Type B pancreatic cell (in vitro differentiated cells): ENCODE results near the gene PRG2. TPM values are rescaled to one million over a fixed set of nuclear protein-coding genes. Genes with fewer than 3 reads are reported as not detected.
A peak's percentile ranks its signal among the peaks of the same experiment; 100 is the strongest.
"Not testable (repeated sequence)": the region's sequence is repeated elsewhere in the genome, so short reads cannot be mapped to it uniquely, and the experiment has no call there.

Source experiments
- DNase-seq: peaks from one replicate; pipeline ENCODE4 v3.0.0; 2021; ENCODE audit warnings: mixed read lengths; ENCODE audit not compliant: unreplicated experiment; ENCODE audit errors: extremely low spot score
- H3K27ac Mint-ChIP-seq: 2 replicates; pipeline ENCODE4 v1.8.0; 2021; ENCODE audit warnings: mild to moderate bottlenecking, mixed read lengths
- H3K27me3 Mint-ChIP-seq: 2 replicates; pipeline ENCODE4 v1.8.0; 2021; ENCODE audit warnings: mixed read lengths
- H3K36me3 Mint-ChIP-seq: 2 replicates; pipeline ENCODE4 v1.8.0; 2021; ENCODE audit warnings: mixed read lengths
- H3K4me1 Mint-ChIP-seq: one replicate; pipeline ENCODE4 v1.8.0; 2021; ENCODE audit warnings: mixed read lengths; ENCODE audit not compliant: unreplicated experiment
- H3K4me3 Mint-ChIP-seq: 2 replicates; pipeline ENCODE4 v1.8.0; 2021; ENCODE audit warnings: mild to moderate bottlenecking, mixed read lengths
- H3K9me3 Mint-ChIP-seq: 2 replicates; pipeline ENCODE4 v1.8.0; 2021; ENCODE audit warnings: mixed read lengths
- CTCF ChIP-seq: fragments of 200-600 bp; sonication (generic); conservative IDR thresholded peaks from 2 replicates; pipeline ENCODE4 v1.5.0; 2021; ENCODE audit warnings: antibody characterized with exemption, mild to moderate bottlenecking
- total RNA-seq: library from RNA; stranded (reverse); gene quantifications from 2 replicates; pipeline ENCODE4 v1.2.1, GENCODE V29; 2021; ENCODE audit warnings: low replicate concordance

Gene PRG2
- total RNA-seq, 1 donor from 2014 or later: not detected

- TF ChIP-seq CTCF: peak; percentile 18
- Mint-ChIP-seq H3K27me3 (peaks cover 3% of the 10 kb centered on the region), H3K4me3 (peak overlapping the region; percentile 39), H3K27ac (peak overlapping the region; percentile 82), H3K9me3 (no peaks in the 10 kb centered on the region), H3K4me1 (peaks cover 48% of the 10 kb centered on the region), H3K36me3 (no peaks in the 10 kb centered on the region)
- DNase-seq: no peak
These were observed 50.3 kb downstream of the PRG2 start for GRCh38 chr11:57340039-57340615.

GRCh38 chr11:57339328-57339727 is 51.1 kb downstream of the PRG2 start:
- peaks cover 2% of the 10 kb centered on the region for H3K36me3 Mint-ChIP-seq
- no peak for TF ChIP-seq CTCF
- H3K9me3 Mint-ChIP-seq: no peaks in the 10 kb centered on the region
- peak overlapping the region; percentile 27 for H3K4me3 Mint-ChIP-seq
- peaks cover 3% of the 10 kb centered on the region for H3K27me3 Mint-ChIP-seq
- H3K4me1 Mint-ChIP-seq: peaks cover 56% of the 10 kb centered on the region
- DNase-seq: no peak
- H3K27ac Mint-ChIP-seq: peak overlapping the region; percentile 82

- no peak for TF ChIP-seq CTCF
- no peak for DNase-seq
- H3K4me1 Mint-ChIP-seq: peaks cover 54% of the 10 kb centered on the region
- no peaks in the 10 kb centered on the region for H3K9me3 Mint-ChIP-seq
- H3K27me3 Mint-ChIP-seq: peaks cover 3% of the 10 kb centered on the region
- peak within 1 kb of the TSS; percentile 17 for H3K4me3 Mint-ChIP-seq
- peak within 1 kb of the TSS; percentile 82 for H3K27ac Mint-ChIP-seq
- peaks cover 6% of the 10 kb centered on the region for H3K36me3 Mint-ChIP-seq
These were observed 52.3 kb downstream of the PRG2 start, which contains the start of gene P2RX3 for GRCh38 chr11:57338142-57338541. Gene P2RX3, plus strand, starts transcription at chr11:57338352. Its CDS starts 199 bp downstream, at chr11:57338551.

- Mint-ChIP-seq H3K4me1 (peaks cover 49% of the 10 kb centered on the region), H3K4me3 (peak overlapping the region; percentile 95), H3K27ac (peak overlapping the region; percentile 98)
- H3K9me3 Mint-ChIP-seq, H3K27me3 Mint-ChIP-seq, DNase-seq, H3K36me3 Mint-ChIP-seq: not testable (repeated sequence)
These were observed 53.6 kb downstream of the PRG2 start for GRCh38 chr11:57336856-57337255.

Other genes starting within 250 kb of the PRG2 start
- gene LRRC55, start 208.7 kb downstream of the PRG2 start, total RNA-seq: 0.48 and 2.9 TPM in 2 replicates
- 0.36 and 2.0 TPM in 2 replicates for gene APLNR, start 153.4 kb downstream of the PRG2 start, total RNA-seq
- 122 and 166 TPM in 2 replicates for gene TNKS1BP1, start 65.7 kb downstream of the PRG2 start, total RNA-seq
- gene SSRP1, start 54.8 kb downstream of the PRG2 start, total RNA-seq: 108 and 164 TPM in 2 replicates
- gene P2RX3, start 52.3 kb downstream of the PRG2 start, total RNA-seq: 0.52 and 4.0 TPM in 2 replicates
- not detected in 2 replicates for gene PRG3, start 9.5 kb downstream of the PRG2 start, total RNA-seq
- 14.0 and 20.4 TPM in 2 replicates for gene SLC43A3, start 36.5 kb upstream of the PRG2 start, total RNA-seq
- gene RTN4RL2, start 69.9 kb upstream of the PRG2 start, total RNA-seq: 8.6 and 10.4 TPM in 2 replicates
- gene SLC43A1, start 125.1 kb upstream of the PRG2 start, total RNA-seq: 19.0 and 20.8 TPM in 2 replicates
- 57.9 and 64.2 TPM in 2 replicates for gene TIMM10, start 140.1 kb upstream of the PRG2 start, total RNA-seq
- not detected in 2 replicates for gene SMTNL1, start 146.9 kb upstream of the PRG2 start, total RNA-seq
- gene UBE2L6, start 177.0 kb upstream of the PRG2 start, total RNA-seq: 29.9 and 65.1 TPM in 2 replicates
- gene SERPING1, start 207.0 kb upstream of the PRG2 start, total RNA-seq: 58.5 and 74.7 TPM in 2 replicates